HG02884 (cell line): ENCODE data around the gene ADAP2.
"Not testable (repeated sequence)": the region's sequence is repeated elsewhere in the genome, so short reads cannot be mapped to it uniquely, and the experiment has no call there.

Experiments used
- ATAC-seq: cut with Tn5 transposase; IDR thresholded peaks from one replicate; pipeline ENCODE4 v1.9.1; 2021; ENCODE audit warnings: mild to moderate bottlenecking, moderate library complexity; ENCODE audit not compliant: unreplicated experiment

The ADAP2 gene, protein sequence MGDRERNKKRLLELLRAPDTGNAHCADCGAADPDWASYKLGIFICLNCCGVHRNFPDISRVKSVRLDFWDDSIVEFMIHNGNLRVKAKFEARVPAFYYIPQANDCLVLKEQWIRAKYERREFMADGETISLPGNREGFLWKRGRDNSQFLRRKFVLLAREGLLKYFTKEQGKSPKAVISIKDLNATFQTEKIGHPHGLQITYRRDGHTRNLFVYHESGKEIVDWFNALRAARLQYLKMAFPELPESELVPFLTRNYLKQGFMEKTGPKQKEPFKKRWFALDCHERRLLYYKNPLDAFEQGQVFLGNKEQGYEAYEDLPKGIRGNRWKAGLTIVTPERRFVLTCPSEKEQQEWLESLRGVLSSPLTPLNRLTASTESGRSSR

DNA sequence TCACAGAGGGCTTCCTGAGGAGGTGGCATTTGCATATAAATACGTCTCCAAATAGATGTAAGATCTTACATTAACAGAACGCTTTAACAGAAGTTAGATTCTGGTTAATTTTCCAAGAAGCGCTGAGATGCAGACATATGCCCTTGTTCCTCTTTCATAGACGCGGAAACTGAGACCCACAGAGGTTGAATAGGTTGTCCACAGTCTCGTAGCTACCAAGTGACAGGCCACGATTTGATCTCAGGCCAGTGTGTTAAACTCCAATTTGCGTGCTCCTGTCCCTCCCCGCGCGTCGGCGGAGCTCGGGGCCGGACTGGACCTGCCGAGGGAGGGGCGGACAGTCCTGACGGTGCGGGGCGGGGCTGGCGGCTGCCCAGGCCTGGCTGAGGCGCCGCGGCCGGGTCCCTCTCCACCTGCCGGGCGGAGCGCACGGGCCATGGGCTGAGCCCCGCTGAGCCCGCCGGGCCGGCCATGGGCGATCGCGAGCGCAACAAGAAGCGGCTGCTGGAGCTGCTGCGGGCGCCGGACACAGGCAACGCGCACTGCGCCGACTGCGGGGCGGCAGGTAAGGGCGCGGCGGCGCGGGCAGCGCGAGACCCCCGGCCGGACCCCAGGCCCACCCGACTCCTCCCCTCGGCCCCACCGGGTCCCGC is at the start of gene ADAP2:
ADAP2 (plus strand) TSS at position 402 of the 653 bp plus-strand sequence; CDS start at position 472, 70 bp downstream.
- ATAC-seq = no peak

DNA sequence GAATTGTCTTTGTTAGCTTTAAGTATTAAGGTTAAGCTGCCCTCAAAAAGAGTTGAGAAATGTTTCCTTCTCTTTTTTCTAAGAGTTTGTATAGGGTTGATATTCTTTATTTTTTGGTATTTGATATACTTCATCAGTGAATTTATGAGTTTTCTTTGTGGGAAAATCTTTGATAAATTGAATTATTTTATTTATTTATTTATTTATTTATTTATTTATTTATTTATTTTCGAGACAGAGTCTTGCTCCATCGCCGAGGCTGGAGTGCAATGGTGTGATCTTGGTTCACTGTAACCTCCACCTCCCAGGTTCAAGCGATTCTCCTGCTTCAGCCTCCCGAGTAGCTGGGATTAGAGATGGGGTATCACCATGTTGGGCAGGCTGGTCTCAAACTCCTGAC is 35.6 kb upstream of the ADAP2 start:
- ATAC-seq = no peak

DNA sequence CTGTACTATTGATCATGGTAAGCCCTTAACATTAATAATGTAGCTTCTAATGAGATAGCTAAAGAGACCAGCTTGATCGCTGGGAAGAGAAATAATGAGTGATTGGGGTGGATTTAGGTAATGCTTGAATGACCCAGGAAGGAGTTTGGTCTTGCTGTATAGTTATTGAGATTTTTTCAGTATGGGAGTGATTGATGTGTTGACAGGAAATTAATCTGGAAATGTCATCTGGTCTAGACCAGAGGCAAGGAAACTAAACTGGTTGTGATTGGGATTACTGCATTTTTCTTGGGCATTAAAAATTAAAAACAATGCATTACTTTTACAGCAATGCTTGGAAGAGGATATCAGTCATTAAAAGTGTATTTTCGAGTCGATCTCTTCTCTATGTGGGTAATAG is 27.5 kb upstream of the ADAP2 start:
- no peak for ATAC-seq

DNA sequence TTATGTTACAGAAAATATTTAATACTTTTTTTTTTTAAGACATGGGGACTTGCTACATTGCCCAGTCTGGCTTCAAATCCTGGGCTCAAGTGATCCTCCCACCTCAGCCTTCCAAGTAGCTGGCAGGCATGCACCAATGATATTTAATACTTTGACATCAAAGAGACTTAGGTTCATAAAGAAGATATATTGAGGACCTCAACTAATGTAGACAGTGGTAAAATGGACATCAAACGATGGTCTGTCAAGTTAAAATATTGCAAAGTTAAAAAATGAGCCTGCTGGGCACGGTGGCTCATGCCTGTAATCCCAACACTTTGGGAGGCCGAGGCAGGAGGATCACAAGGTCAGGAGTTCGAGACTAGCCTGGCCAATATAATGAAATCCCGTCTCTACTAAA is 24.4 kb upstream of the ADAP2 start:
- no peak for ATAC-seq

DNA sequence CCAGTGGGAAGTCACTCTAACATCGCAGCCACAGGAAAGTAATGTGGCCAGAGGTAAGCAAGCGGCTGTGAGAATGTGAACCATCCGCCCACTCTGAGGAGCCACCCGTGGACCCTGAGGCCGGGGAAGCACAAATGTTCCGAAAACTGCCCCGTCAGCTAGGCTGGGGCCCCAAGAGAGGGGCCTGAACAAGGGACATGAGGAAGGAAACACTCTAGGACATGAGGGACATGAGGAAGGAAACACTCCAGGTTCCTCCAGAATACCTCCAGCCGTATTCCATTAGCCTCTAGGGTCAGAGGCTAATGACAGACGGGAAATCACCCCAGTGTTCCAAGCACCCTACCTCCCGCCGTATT is 16.0 kb upstream of the ADAP2 start:
- ATAC-seq = peak; percentile 31

DNA sequence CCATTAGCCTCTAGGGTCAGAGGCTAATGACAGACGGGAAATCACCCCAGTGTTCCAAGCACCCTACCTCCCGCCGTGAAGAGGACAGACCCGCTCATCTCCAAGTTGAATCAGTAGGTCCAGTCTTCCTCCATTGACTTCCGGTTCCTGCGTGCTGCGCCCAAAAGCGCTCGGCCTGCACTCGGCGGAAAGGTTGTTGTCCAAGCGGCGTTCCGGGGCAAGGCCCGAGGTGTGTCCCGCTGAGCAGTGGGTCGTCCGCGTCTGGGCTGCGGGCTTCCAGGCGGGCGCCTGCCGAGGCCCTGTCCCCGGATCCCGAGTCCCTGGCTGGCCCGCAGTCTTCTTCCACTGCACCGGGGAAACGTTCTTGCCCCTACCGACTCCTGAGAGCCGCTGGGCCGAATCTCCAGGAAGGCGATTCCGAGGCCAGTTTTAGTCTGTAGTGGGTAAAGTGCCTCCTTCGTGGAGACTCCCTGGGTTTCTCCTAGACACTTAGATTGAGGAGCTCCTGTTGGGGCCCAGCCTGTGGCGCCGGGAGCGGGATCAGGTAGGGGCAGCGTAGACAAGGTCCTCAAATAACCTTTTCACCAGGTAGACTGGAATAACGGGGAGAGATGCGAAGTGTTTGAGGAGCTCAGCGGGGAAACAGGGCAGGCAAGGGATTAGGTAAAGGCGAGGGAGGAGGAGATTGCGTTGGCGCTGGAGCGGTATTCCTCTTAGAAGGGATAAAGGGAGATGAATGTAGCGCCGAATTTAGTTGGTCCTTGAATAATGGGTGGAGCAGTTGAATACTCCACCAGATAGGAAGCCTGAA is 15.4 kb upstream of the ADAP2 start, which contains the start of gene TEFM:
TEFM (minus strand) TSS at position 138 of the 811 bp plus-strand sequence; CDS start at position 98, 40 bp downstream.
- ATAC-seq = peak; percentile 83

DNA sequence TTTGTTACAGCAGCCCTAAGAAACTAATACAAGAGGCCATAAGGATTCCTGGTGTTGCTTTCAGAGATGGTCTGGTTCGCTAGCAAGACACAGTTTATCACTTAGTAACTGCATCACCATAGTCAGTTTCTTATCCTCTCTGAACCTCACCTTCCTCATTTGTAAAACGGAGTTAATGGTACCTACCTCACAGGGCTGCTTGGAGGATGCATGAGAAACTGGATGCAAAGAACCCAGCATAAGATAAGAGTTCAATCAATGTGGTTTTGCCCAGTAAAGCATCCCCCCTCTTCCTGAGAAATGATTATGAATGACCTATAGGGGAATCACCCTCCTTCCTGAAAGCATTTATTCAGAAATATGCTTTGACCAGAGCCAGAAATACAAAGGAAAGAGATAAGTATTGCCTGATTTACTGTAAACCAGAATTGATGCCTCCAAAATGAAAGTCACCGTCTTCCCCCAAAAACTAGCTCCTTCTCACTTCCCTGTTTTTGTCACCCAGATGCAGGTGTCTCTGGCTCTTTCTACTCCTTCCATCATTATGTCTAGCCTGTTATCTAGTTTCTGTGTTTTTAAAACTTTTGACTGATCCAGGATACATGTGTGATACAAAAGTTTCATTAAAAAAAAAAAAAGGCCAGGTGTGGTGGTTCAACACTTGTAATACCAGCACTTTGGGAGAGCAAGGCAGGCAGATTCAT is 12.9 kb upstream of the ADAP2 start:
- no peak for ATAC-seq

DNA sequence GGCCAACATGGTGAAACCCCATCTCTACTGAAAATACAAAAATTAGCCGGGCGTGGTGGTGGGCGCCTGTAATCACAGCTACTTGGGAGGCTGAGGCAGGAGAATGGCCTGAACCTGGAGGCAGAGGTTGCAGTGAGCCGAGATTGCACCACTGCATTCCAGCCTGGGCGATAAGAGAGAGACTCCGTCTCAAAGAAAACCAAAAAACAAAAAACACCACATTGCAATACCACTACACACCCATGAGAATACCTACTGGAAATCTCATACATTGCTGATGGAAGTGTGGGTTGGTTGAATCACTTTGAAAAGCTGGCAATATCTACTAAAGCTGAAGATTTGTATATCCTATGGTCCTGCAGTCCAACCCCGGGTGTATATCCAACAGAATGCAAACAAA is 11.6 kb upstream of the ADAP2 start:
- not testable (repeated sequence) for ATAC-seq

DNA sequence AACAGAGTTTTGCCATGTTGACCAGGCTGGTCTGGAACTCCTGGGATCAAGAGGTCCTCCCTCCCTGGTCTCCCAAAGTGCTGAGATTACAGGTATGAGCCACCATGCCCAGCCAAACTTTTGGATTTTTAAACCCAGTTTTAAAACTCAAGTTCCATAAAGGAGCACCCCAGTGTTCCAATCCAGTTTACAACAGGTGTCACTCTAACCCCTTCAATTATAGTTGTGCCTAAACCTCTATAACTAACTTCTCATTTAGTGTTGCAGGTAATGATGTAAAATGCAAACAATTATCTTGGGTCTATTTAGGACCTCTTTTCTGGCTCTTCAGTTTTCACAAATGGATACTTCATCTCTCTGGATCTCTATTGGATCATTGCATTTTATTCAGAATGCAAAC is 7.8 kb upstream of the ADAP2 start:
- ATAC-seq = no peak

DNA sequence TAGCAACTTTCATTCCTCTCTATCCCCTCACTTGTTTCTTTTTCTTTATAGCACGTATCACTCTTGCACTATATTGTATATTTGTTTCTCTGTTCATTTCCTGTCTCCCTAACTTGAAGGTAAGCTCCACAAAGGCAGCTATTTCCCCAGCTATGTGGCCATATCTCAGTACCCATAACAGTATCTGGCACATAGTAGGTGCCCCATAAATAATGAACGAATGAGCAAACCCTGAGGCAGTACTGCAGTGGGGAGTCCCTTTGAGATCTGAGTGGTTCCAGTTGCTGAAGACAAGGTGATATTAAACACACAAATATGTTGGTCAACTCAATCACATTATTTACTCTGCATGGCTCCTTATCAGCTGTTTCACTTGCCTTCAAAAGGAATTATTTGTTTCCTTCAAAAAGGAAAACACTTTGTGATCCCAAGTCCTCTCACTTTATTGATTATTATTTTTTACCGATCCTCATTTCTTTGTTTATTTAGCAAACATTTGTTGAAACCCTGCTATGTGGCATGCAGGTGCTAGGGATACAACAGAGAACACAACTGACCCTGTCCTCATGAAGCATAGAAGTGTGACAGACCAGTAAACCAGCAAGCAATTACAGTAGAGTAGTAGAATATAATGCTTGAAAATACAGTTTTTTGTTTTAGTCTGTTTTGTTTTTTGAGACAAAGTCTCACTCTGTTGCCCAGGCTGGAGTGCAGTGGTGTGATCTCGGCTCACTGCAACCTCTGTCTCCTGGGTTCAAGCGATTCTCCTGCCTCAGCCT is 5.7 kb upstream of the ADAP2 start:
- no peak for ATAC-seq

DNA sequence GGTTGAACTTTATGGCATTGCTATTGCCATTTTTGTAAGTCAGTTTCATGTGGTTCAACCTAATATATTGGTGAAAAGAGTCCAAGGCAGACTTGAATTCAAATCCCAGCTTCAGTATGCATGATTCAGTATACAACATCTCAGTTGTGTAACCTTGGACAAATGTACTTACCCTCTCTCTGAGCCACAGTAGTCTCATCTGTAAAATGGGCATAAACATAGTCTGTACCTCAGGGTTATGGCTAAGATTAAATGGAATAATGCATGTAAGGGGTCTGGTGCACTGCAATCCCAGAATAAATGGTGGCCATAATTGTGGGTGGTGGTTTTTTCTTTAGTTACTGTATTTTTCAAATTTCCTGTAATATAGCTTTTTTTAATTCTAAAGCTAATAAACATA is 4.7 kb upstream of the ADAP2 start:
- no peak for ATAC-seq

DNA sequence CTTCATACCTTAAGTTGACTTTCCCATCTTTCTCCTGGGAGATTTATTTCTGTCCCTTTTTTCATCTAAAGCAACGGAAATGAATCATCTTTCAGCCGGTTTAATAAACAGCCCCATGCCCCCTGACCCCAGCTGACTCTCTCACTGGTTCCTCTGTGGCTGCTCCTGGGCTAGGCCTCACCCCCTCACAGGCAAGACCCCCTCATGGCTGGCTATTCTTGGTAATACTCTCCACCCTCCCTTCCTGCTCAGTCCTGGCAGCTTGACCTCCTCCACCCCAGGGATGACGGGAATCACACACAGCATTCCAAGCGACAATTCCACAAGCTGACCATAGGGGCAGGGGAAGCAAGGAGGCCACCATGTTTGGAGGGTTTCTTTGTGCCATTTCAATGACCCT is 1.5 kb upstream of the ADAP2 start:
- ATAC-seq = no peak

DNA sequence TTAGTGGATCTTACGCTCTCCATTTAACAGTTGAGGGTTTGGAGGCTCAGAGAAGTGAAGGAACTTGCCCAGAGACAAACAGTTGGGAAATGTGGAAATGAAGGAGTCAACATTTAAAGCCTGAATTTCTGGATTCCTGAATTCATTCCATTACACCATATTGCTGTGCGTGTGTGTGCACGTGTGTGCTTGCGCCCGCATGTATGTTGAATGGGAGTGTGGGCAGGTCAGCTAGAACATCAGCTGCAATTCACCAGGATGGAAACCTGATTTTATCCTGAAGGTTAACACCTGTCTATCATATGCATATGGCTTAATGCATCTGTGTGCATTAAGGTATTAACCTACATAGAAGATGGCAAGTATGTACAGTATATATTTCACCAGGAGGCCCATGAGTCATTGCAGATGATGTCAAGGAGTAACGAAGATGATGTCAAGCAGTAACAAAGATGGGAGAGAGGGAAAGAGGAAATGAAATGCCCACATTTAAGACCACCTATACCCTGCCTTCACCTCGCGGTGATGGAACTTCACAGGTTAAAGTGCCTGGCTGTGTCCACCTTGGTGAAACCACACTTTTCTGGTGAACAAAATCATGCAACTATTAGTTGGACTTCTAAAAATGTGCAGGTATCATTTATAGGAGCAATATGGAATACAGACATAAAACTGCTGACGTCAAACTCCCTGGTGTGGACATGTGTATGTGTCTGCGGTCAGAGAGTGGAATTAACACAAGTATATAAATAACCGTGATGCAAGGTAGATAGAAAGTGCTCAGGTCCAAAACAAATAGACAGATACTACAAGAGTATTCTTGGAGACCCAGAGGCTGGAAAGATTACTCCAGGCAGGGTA is 832 bp upstream of the ADAP2 start:
- no peak for ATAC-seq

DNA sequence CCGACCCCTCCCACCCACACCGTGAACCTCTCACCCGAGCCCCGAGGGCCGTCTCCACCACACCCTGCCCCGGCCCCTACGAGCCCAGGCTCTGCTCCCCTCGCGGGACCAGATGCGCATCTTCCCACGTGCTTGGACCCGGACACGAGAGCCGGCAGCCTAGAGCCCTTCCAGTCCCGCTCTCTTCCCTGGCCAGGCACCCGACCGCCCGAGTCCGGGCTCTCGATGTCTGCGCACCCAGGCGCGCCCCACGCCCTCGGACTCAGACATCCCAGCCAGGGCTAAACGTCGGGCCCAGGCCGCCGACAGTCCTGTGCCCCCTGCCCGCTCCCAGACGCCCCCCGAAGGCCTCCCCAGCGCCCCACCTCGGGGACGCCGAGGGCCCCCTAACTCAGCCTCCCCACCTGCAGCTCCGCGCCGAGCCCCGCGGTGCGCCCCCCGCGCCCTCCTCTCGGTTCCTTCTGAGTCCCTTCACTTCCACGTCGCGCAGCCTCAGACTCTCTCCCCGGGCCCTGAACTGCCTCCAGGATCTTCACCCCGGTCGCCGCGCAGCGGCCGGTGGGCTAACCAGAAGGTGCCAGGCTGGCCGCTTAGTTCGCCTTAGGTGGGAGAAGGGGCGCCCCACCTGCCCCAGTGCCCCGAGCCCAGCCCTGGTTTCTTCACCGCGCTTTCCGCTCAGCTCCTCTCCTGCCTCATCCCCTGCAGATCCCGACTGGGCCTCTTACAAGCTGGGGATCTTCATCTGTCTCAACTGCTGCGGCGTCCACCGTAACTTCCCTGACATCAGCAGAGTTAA is 688 bp downstream of the ADAP2 start:
- no peak for ATAC-seq

DNA sequence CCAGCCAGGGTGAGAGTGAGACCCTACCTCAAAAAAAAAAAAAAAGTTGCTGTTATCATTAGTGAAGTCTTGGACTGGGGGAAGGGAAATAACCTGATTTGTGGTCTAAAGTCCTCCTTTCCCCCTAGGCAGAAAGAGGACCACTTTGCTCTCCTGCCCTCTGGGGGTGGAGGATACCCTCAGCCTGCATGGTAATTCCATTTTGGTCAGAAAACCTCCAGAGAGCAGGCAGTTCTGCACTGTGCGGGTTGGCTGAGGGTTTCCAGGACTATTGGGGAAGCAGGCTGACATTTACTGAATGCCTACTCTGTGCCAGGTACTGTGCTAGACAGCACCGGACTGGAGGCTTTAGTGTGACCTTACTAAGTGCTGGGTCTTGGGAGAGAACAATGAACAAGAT is 2.6 kb downstream of the ADAP2 start:
- no peak for ATAC-seq

DNA sequence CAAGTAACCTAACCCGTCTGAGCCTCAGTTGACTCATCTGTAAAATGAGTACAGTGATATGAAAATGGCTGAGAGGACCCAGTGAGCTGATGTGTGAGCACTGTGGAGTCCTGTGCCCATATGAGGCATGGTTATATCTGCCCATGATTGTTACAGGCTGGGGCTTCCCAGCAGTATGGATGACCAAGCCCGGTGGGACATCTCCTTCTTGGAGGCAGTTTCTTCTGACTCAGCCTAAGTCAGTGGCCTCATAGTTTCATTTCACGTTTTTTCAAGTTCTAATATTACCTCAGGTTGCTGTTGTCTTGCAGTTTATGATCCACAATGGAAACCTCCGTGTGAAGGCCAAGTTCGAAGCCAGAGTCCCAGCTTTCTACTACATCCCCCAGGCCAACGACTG is 4.8 kb downstream of the ADAP2 start:
- no peak for ATAC-seq

DNA sequence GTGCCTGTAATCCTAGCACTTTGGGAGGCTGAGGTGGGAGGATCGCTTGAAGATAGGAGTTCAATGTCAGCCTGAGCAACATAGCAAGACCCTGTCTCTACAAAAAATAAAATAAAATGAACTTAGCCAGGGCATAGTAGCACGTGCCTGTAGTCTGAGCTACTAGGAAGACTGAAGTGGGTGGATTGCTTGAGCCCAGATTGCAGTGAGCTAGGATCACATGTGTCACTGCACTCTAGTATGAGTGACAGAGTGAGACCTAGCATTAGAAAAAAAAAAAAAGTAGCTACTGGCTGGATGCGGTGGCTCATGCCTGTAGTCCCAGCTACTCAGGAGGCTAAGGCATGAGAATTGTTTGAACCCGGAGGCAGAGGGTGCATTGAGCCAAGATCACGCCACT is 6.0 kb downstream of the ADAP2 start:
- ATAC-seq = no peak

DNA sequence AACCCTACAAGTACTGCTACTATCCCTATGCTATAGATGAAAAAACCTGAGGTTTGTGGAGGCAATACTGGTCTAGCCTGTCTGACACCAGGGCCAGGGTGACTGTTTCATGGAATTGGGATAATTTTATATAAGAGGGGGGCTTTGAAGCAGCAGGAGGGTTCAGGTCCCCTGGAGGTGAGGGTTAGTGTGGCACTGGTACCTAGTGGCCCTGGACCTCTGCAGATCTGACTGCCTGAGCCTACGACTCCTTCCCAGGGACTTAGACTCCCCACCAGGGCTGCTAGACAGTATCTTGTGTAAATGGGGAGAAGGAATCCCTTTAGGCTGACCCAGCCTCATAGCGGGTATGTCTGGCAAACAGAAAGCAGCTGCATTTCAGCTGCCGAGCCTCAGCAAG is 6.8 kb downstream of the ADAP2 start:
- ATAC-seq = no peak
